Astrocyte (in vitro differentiated cells and primary cell): Measurements from ENCODE around the gene METTL8. TPM values are rescaled to one million over a fixed set of nuclear protein-coding genes. Genes with fewer than 3 reads are reported as not detected.

Experiments used
- DNase-seq: peaks from one replicate; pipeline ENCODE4 v3.0.0-alpha.2; 2010; ENCODE audit warnings: low read depth
- FAIRE-seq: peaks from 2 replicates; lab custom pipeline; 2011; peaks lifted over from hg19 to GRCh38; lab: Jason Lieb, UNC
- H2AFZ ChIP-seq: 2 replicates; pipeline ENCODE4 v1.6.0; 2012; ENCODE audit warnings: low read depth, low read length, inconsistent platforms
- H3K27ac ChIP-seq: 2 replicates; pipeline ENCODE4 v1.5.1; 2011; ENCODE audit warnings: low read depth, low read length, inconsistent platforms
- H3K27me3 ChIP-seq: 2 replicates; pipeline ENCODE4 v1.6.0; 2011; ENCODE audit warnings: low read length, inconsistent platforms; ENCODE audit not compliant: insufficient read depth
- H3K36me3 ChIP-seq: 2 replicates; pipeline ENCODE4 v1.5.1; 2011; ENCODE audit warnings: low read length, inconsistent platforms; ENCODE audit not compliant: insufficient read depth
- H3K4me1 ChIP-seq: 2 replicates; pipeline ENCODE4 v1.5.1; 2011; ENCODE audit warnings: low read length, inconsistent platforms; ENCODE audit not compliant: insufficient read depth
- H3K4me2 ChIP-seq: 2 replicates; pipeline ENCODE4 v1.6.0; 2012; ENCODE audit warnings: low read length, inconsistent platforms
- H3K4me3 ChIP-seq: 2 replicates; pipeline ENCODE4 v1.5.1; 2011; ENCODE audit warnings: low read depth, mild to moderate bottlenecking, low read length, inconsistent platforms; ENCODE audit not compliant: insufficient read depth
- H3K79me2 ChIP-seq: 2 replicates; pipeline ENCODE4 v1.6.0; 2012; ENCODE audit warnings: mild to moderate bottlenecking, low read length, inconsistent platforms; ENCODE audit not compliant: insufficient read depth
- H3K9ac ChIP-seq: 2 replicates; pipeline ENCODE4 v1.6.0; 2012; ENCODE audit warnings: mild to moderate bottlenecking, low read length, inconsistent platforms
- H3K9me3 ChIP-seq: 2 replicates; pipeline ENCODE4 v1.5.1; 2012; ENCODE audit warnings: low read depth, mild to moderate bottlenecking, low read length, inconsistent platforms; ENCODE audit not compliant: insufficient read depth
- H4K20me1 ChIP-seq: 2 replicates; pipeline ENCODE4 v1.6.0; 2012; ENCODE audit warnings: low read length, inconsistent platforms; ENCODE audit not compliant: insufficient read depth
- H3K27ac Mint-ChIP-seq: one replicate; pipeline ENCODE4 v1.8.0; 2021; ENCODE audit warnings: mild to moderate bottlenecking, mixed read lengths; ENCODE audit not compliant: unreplicated experiment
- H3K27me3 Mint-ChIP-seq: one replicate; pipeline ENCODE4 v1.8.0; 2021; ENCODE audit warnings: low read depth, mixed read lengths; ENCODE audit not compliant: unreplicated experiment
- H3K36me3 Mint-ChIP-seq: one replicate; pipeline ENCODE4 v1.8.0; 2021; ENCODE audit warnings: low read depth, mixed read lengths; ENCODE audit not compliant: unreplicated experiment
- H3K4me1 Mint-ChIP-seq: one replicate; pipeline ENCODE4 v1.8.0; 2021; ENCODE audit warnings: low read depth, mixed read lengths; ENCODE audit not compliant: unreplicated experiment
- H3K4me3 Mint-ChIP-seq: one replicate; pipeline ENCODE4 v1.8.0; 2021; ENCODE audit warnings: mild to moderate bottlenecking, moderate library complexity, mixed read lengths; ENCODE audit not compliant: unreplicated experiment
- H3K9me3 Mint-ChIP-seq: one replicate; pipeline ENCODE4 v1.8.0; 2021; ENCODE audit warnings: mild to moderate bottlenecking, mixed read lengths; ENCODE audit not compliant: unreplicated experiment
- CTCF ChIP-seq: IDR thresholded peaks from 2 replicates; pipeline ENCODE4 v1.5.1; 2011; ENCODE audit warnings: low read depth, mild to moderate bottlenecking, inconsistent platforms, low read length, moderate library complexity; ENCODE audit not compliant: insufficient read depth
- EZH2 ChIP-seq: IDR thresholded peaks from 2 replicates; pipeline ENCODE4 v1.6.1; 2012; ENCODE audit warnings: mild to moderate bottlenecking, low read length, inconsistent platforms; ENCODE audit not compliant: insufficient read depth
- total RNA-seq: library from RNA; stranded (reverse); gene quantifications from 2 replicates; pipeline ENCODE4 v1.2.1, GENCODE V29; 2021

The METTL8 gene
- total RNA-seq, 1 donor from 2014 or later: 40.4 TPM

DNA sequence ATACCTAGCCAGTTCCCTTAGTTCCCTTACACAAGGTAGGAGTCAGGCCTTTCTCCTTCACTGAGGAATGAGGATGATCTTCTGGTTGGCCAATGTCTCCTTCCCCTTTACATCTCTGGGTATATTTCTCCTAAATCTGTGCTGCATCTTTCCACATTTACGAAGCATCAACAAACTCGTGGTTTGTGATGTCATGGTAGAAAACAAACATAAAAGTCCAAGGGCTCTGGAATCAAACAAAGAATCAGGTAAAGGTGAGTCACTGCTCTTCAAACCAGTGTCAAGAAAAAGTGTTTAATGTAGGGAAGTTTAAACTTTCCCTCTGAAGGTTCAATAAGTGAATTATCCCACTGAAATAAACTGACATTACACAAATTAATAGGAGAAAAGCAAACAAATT, 122.9 kb downstream of the METTL8 start:
- Mint-ChIP-seq H3K9me3 (peaks cover 14% of the 10 kb centered on the region), H3K36me3 (peaks cover 23% of the 10 kb centered on the region), H3K4me3 (no peak overlapping the region), H3K4me1 (peaks cover 2% of the 10 kb centered on the region), H3K27ac (no peak overlapping the region), H3K27me3 (no peaks in the 10 kb centered on the region)
- no peak overlapping the region for H2AFZ ChIP-seq
- H3K4me2 ChIP-seq: no peak overlapping the region
- H3K9me3 ChIP-seq: peaks cover 3% of the 10 kb centered on the region
- no peak overlapping the region for H3K9ac ChIP-seq
- DNase-seq (no peak), FAIRE-seq (no peak)
- H4K20me1 ChIP-seq: no peaks in the 10 kb centered on the region
- no peak overlapping the region for H3K4me3 ChIP-seq
- H3K27me3 ChIP-seq: no peaks in the 10 kb centered on the region
- no peaks in the 10 kb centered on the region for H3K36me3 ChIP-seq
- no peak overlapping the region for H3K27ac ChIP-seq
- TF ChIP-seq EZH2 (no peak), CTCF (no peak)
- H3K79me2 ChIP-seq: no peaks in the 10 kb centered on the region
- H3K4me1 ChIP-seq: no peaks in the 10 kb centered on the region

DNA sequence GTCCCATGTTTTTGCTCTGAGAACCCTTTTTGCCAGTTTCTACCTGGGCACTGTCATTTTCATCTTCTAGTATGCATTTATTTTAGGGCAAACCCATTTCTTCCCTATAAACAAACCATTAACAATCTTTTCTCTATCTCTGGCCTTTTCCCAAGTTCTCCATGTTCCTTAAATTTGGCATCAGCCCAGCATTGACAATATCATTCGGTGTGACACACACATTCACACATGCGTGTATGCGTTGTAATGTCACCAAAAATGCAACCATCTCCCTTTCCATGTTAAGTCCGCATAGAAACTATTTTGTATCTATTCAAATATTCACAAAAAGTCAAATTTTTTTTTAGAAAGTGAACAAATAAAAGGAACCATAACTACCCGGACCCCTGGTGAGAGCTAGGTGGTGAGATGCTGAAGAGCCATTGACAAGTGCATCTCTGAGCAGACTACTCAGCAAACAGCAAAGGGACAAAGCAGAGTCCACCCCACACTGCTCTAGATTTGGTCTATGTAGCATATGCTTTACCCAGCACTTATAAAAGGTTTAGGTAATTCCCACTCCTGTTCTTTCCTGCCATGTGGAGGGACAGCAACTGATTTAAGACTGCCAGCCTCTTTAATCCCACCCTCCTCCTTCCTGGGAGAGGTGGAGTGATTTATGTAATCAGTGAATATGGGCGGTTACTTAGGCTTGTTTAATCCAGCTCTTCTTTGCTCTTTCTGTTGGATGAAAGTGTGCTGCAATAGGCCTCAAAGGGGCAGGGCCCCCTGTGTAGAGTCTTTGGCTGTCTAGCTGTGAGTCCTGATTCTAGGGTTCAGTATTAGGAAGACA, 124.1 kb downstream of the METTL8 start:
- Histone ChIP-seq H3K4me2 (no peak overlapping the region), H3K27me3 (no peaks in the 10 kb centered on the region), H3K9me3 (peaks cover 3% of the 10 kb centered on the region), H3K4me3 (no peak overlapping the region), H4K20me1 (no peaks in the 10 kb centered on the region), H3K9ac (no peak overlapping the region), H3K79me2 (no peaks in the 10 kb centered on the region), H3K27ac (no peak overlapping the region), H3K36me3 (no peaks in the 10 kb centered on the region), H2AFZ (no peak overlapping the region), H3K4me1 (no peaks in the 10 kb centered on the region)
- Mint-ChIP-seq H3K27ac (no peak overlapping the region), H3K9me3 (peaks cover 16% of the 10 kb centered on the region), H3K4me1 (no peaks in the 10 kb centered on the region), H3K36me3 (peaks cover 21% of the 10 kb centered on the region), H3K4me3 (no peak overlapping the region), H3K27me3 (no peaks in the 10 kb centered on the region)
- no peak for DNase-seq
- FAIRE-seq: no peak
- no peak for TF ChIP-seq CTCF
- TF ChIP-seq EZH2: no peak
